HAP-1 (cell line): ENCODE results near the gene KCNJ11.

Experiments
- DNase-seq, 2 experiments: peaks; one replicate each; pipeline ENCODE4 v3.0.0-alpha.2; 2016 to 2020; ENCODE audit warnings: low spot score in 2 of 2
- H3K27me3 ChIP-seq: fragments of 250-450 bp; sonication (Bioruptor Pico); 2 replicates; pipeline ENCODE4 v1.5.1; 2020; ENCODE audit warnings: low read depth, mild to moderate bottlenecking, moderate library complexity
- H3K36me3 ChIP-seq: fragments of 250-450 bp; sonication (Bioruptor Pico); replicated peaks from 2 replicates; pipeline ENCODE4 v1.5.1; 2020; ENCODE audit warnings: mild to moderate bottlenecking
- H3K4me1 ChIP-seq: fragments of 250-450 bp; sonication (Bioruptor Pico); 2 replicates; pipeline ENCODE4 v1.5.1; 2020; ENCODE audit warnings: mild to moderate bottlenecking
- H3K4me3 ChIP-seq: fragments of 250-450 bp; sonication (Bioruptor Pico); 2 replicates; pipeline ENCODE4 v1.5.1; 2020; ENCODE audit warnings: mild to moderate bottlenecking, moderate library complexity
- H3K9me3 ChIP-seq: fragments of 250-450 bp; sonication (Bioruptor Pico); 2 replicates; pipeline ENCODE4 v1.5.1; 2020; ENCODE audit warnings: mild to moderate bottlenecking, moderate library complexity
- in situ Hi-C: fragments of 300-500 bp; cut with MboI; formaldehyde crosslinking; loops from 3 replicates; pipeline ENCODE4 v1.14.3; 2020; ENCODE audit warnings: low sequenced_read_pairs, inconsistent platforms, mixed read lengths

Gene KCNJ11

DNA sequence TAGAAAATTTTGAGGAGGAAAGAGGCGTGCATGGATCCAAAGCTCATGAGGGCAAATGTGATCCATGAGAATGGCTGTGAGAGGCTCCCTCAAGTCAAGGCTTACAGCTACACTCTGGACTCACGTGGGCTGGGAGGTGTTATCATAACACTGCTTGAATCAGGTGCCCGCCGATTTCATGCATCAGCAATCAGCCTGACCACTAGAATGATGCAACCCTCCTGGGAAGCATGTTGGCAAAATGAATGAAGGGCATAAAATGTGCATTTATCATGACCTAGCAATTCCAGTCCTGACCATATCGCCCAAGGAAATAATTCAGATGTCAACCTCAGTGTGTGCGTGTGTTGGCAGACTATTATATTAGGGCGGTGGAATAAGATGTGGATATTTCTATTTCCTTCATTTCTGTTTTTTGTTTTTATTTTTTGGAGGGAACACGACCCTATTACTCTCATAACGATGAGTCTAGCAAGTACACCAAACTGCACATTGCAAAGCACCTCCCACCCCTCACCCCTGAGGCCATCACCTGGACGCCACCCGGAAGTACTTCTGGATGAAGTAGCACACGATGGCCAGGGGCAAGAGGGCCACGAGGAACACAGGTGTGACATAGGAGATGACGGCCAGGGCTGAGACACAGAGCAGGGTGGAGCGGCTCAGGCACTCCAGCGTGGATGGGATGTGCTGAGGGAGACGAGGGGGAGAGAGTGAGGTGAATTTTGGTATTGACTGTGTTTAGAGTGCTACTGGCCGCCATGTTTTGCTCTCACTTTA, 15.7 kb upstream of the KCNJ11 start:
- no peaks in the 10 kb centered on the region for H3K27me3 ChIP-seq
- no peak for DNase-seq
- no peaks in the 10 kb centered on the region for H3K4me1 ChIP-seq
- in situ Hi-C loops, result no loop called here
- no peak overlapping the region for H3K4me3 ChIP-seq
- no peaks in the 10 kb centered on the region for H3K36me3 ChIP-seq
- no peaks in the 10 kb centered on the region for H3K9me3 ChIP-seq

DNA sequence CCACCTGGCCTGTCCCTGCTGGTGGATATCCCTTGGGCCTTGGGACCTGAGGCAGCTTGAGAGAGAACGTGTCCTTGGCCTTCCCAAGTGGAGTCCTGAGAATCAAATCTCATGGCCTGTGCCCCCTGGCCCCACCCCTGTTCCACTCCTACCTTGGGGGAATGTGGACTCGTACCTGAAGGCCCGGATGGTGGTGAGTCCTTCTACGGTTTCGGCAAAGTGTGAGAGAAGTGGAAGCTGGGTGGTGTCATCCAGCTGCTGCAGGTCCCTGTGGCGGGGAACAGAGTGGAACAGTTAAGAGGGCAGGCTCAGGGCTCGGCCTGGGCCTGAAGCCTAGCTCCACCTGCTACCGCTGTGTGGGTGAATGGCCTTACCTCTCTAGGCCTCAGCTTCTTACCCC, 14.0 kb upstream of the KCNJ11 start:
- Histone ChIP-seq H3K4me1 (no peaks in the 10 kb centered on the region), H3K9me3 (no peaks in the 10 kb centered on the region)
- in situ Hi-C loops, result no loop called here

GRCh38 chr11:17401841-17402240, 13.4 kb upstream of the KCNJ11 start:
- Histone ChIP-seq H3K36me3 (no peaks in the 10 kb centered on the region), H3K9me3 (no peaks in the 10 kb centered on the region), H3K4me3 (no peak overlapping the region), H3K4me1 (no peaks in the 10 kb centered on the region), H3K27me3 (no peaks in the 10 kb centered on the region)
- DNase-seq, result no peak
- in situ Hi-C loops, result no loop called here

More for the DNA sequence above, 14.0 kb upstream of the KCNJ11 start:
- DNase-seq, result no peak
- Histone ChIP-seq H3K4me3 (no peak overlapping the region), H3K27me3 (no peaks in the 10 kb centered on the region), H3K36me3 (no peaks in the 10 kb centered on the region)

- no peak for DNase-seq
- Histone ChIP-seq H3K9me3 (no peaks in the 10 kb centered on the region), H3K4me3 (no peak overlapping the region), H3K36me3 (no peaks in the 10 kb centered on the region), H3K27me3 (no peaks in the 10 kb centered on the region), H3K4me1 (no peaks in the 10 kb centered on the region)
- in situ Hi-C loops, result no loop called here
Measured at GRCh38 chr11:17401316-17401715, 12.9 kb upstream of the KCNJ11 start.

DNA sequence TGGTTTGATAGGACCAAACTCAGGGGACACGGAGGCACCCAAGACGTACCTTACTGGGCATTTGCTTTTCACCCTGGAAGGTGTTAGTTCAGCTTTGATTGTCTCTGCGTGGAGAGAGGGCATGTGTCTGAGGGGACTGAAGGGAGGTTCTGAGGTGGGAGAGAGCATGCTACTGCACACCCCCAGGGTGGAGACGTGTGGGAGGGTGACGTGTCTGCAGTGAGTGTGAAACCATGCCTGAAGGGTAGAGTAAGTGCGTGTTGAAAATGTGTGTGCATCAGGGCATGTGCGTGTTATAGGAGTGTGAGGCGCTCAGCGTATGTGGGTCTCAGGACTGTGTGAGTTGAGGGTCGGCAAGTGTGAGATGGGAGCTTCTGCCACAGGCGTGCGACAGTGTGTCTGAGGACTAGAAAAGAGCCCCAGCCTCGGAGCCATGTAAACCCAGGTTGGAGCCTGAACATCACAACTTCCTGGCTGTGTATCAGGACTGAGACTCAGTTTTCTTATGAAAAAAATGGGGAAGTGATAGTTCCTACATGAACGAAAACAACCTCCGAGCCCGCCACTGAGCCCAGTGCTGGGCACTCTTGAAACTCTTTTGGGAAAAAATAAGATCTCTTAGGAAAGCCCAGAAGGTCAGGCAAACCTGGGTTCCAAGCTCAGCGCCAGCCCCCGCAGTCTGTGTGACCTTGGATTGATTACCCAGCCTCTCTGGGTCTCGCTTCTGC, 11.8 kb upstream of the KCNJ11 start:
- in situ Hi-C loops, result no loop called here

GRCh38 chr11:17399236-17399635, 10.8 kb upstream of the KCNJ11 start:
- DNase-seq, result no peak
- no peaks in the 10 kb centered on the region for H3K36me3 ChIP-seq
- in situ Hi-C loops, result no loop called here

More for the DNA sequence above, 11.8 kb upstream of the KCNJ11 start:
- no peak for DNase-seq
- Histone ChIP-seq H3K9me3 (no peaks in the 10 kb centered on the region), H3K36me3 (no peaks in the 10 kb centered on the region), H3K4me1 (no peaks in the 10 kb centered on the region), H3K4me3 (no peak overlapping the region), H3K27me3 (no peaks in the 10 kb centered on the region)

DNA sequence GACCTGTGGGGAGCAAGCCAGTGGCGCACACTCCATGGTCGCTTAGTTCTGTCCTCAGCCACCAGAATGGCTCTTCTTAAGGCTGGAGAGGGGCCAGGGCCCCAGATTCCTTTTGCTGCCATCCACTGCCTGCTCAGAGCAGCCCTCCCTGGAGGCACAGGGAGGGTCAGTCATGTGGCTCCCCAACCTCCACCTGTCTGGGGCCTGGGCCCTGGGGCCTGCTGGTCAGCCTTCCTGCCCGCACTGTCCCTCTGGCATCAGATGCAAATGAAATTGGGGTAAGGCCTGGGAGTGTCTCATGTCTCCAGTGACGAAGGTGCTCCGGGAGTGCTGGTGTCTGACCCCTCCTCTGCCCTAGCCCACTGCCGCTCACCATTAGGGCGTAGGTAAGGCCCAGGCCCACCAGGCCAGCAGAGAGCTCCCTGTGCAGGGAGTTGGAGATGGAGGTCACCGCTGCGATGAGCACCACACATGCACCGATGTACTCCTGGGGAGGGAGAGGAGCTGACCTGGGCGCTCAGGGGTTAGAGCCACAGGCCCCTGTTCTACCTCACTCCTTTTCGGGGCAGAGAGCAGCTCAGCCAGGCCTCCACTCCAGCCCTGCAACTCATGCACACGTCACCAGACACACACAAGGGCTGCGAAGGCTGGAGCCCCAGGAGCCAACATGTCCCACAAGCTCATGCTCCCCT, 9.0 kb upstream of the KCNJ11 start:
- in situ Hi-C loops, result no loop called here

More at GRCh38 chr11:17399236-17399635, 10.8 kb upstream of the KCNJ11 start:
- no peaks in the 10 kb centered on the region for H3K27me3 ChIP-seq
- no peak overlapping the region for H3K4me3 ChIP-seq
- H3K4me1 ChIP-seq, result no peaks in the 10 kb centered on the region
- no peaks in the 10 kb centered on the region for H3K9me3 ChIP-seq

DNA sequence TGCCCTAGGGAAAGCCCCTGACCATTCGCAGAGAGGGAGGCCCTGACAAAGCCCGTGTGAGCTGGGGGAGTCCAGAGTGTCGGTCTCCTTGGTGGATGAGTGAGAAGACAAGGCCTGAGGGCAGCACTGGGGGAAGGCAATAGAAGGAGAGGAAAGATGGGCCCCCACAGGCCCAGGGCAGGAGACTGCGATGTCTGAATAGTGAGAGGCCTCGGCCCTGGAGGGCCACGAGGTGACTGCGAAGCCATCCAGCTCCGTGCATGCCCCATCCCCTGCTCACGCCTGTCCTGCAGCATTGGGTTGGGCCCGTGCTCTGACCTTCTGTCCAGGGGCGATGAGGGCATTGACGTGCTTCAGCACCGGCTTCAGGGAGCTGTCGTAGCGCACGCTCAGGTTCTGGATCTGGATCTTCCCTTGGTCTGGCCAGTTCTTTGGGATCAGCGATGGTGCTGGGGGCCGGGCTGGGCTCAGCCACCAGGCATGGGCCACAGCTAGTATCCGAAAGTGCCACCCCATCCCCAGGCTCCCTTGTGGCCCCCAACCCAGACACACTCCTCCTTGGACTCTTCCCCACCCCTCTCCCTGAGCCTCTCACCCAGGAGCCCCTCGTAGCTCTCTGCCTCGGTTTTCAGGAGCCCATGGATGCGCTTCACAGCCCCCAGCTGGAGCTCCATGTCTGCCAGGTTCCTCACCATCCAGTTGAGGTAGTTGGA, 8.3 kb upstream of the KCNJ11 start:
- Histone ChIP-seq H3K4me1 (peaks cover 6% of the 10 kb centered on the region; the same call in 1 of the 2 replicates), H3K27me3 (no peaks in the 10 kb centered on the region), H3K36me3 (no peaks in the 10 kb centered on the region), H3K9me3 (no peaks in the 10 kb centered on the region), H3K4me3 (no peak overlapping the region)
- in situ Hi-C loops, result no loop called here
- DNase-seq, result no peak

More for the DNA sequence above, 9.0 kb upstream of the KCNJ11 start:
- Histone ChIP-seq H3K9me3 (no peaks in the 10 kb centered on the region), H3K36me3 (no peaks in the 10 kb centered on the region), H3K4me3 (no peak overlapping the region), H3K4me1 (peaks cover 1% of the 10 kb centered on the region; the same call in 1 of the 2 replicates), H3K27me3 (no peaks in the 10 kb centered on the region)
- no peak for DNase-seq

- no peak overlapping the region for H3K4me3 ChIP-seq
- in situ Hi-C loops, result no loop called here
- no peaks in the 10 kb centered on the region for H3K27me3 ChIP-seq
- DNase-seq, result no peak
- peaks cover 6% of the 10 kb centered on the region; the same call in 1 of the 2 replicates for H3K4me1 ChIP-seq
- no peaks in the 10 kb centered on the region for H3K9me3 ChIP-seq
- no peaks in the 10 kb centered on the region for H3K36me3 ChIP-seq
Measured at GRCh38 chr11:17395978-17396377, 7.5 kb upstream of the KCNJ11 start.

DNA sequence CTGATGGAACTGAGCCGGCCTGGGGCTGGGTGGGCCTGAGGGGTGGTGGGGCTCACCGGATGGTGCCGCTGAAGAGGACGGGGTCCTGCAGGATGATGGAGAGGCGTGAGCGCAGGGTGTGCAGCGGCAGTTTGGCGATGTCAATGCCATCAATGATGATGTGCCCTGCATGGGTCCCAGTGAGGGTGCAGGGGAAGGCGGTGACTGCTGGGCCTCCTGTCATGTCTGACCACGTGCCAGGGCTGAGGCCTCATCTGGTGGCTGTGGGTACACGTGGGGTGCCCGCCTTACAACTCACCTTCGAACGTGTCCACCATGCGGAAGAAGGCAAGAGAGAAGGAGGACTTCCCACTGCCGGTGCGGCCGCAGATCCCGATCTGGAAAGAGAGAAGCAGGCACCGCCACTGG, 7.1 kb upstream of the KCNJ11 start:
- no peaks in the 10 kb centered on the region for H3K36me3 ChIP-seq
- peaks cover 6% of the 10 kb centered on the region; the same call in 1 of the 2 replicates for H3K4me1 ChIP-seq
- H3K9me3 ChIP-seq, result no peaks in the 10 kb centered on the region
- in situ Hi-C loops, result no loop called here
- H3K4me3 ChIP-seq, result no peak overlapping the region
- H3K27me3 ChIP-seq, result no peaks in the 10 kb centered on the region
- DNase-seq, result no peak

DNA sequence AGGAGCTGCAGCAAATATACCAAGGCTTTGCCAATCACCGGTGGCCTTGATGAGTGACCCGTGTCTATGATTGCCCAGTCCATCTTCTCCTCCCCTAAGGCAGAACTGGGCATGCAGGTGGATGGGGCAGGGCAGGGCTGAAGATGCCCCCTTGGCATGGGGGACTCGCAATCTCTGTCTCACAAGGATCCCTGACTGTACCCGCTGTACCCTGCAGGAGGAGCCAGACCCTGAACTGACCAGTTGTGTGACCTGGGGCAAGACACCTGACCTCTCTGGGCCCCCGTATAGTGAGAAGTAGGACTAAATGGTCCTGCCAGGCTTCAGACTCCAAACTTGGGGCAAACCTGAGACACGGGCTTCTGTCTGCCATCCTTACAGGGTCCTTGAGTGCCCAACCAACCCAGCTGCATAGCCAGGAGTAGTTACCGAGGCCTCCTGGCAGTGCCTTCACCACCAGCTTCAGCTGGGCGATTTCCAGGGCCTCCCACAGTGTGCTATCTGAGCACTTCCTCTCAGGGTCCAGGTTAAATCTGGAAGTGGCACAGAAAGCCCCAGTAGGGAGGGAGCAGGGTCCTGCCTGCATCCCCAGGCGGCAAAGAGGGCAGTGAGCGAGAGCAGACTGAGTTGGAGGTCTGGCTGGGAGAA, 6.4 kb upstream of the KCNJ11 start:
- no peaks in the 10 kb centered on the region for H3K36me3 ChIP-seq
- no peak overlapping the region for H3K4me3 ChIP-seq
- no peaks in the 10 kb centered on the region for H3K27me3 ChIP-seq
- in situ Hi-C loops, result loop anchor here (5.0 kb wide), 1 partner anchor 82 kb away; the partner anchor contains the start of gene ABCC8
- no peaks in the 10 kb centered on the region for H3K9me3 ChIP-seq
- no peak for DNase-seq
- H3K4me1 ChIP-seq, result peaks cover 6% of the 10 kb centered on the region

DNA sequence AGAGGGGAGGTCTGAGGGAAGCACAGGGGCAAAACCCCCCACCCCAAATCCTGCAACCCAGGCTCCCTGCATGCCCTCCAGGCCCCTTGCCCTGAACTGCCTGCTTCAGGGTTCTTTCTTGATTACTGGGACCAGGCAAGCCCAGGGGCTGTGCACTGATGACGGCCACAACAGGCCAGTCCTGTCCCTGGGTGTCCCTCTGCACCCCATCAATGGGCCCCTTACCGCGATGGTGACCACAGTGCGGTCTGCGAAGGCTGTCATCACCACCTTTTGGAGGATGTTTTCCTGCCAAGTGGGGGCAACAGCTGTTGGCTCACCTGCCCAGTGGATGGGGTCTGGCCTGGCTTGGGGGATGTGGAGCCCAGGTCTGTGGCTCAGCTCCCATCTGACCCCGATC, 5.0 kb upstream of the KCNJ11 start:
- H3K36me3 ChIP-seq, result no peaks in the 10 kb centered on the region
- peaks cover 6% of the 10 kb centered on the region for H3K4me1 ChIP-seq
- H3K9me3 ChIP-seq, result no peaks in the 10 kb centered on the region
- no peaks in the 10 kb centered on the region for H3K27me3 ChIP-seq
- no peak for DNase-seq
- in situ Hi-C loops, result loop anchor here (5.0 kb wide), 1 partner anchor 84 kb away; the partner anchor contains the start of gene ABCC8
- no peak overlapping the region for H3K4me3 ChIP-seq

GRCh38 chr11:17392872-17393271, 4.4 kb upstream of the KCNJ11 start:
- Histone ChIP-seq H3K27me3 (no peaks in the 10 kb centered on the region), H3K9me3 (no peaks in the 10 kb centered on the region), H3K4me1 (peaks cover 6% of the 10 kb centered on the region), H3K36me3 (no peaks in the 10 kb centered on the region), H3K4me3 (no peak overlapping the region)
- DNase-seq, result no peak
- in situ Hi-C loops, result loop anchor here (5.0 kb wide), 1 partner anchor 84 kb away; the partner anchor contains the start of gene ABCC8
